Fibroblast of lung (primary cell): ENCODE measurements around the gene ST6GALNAC3.

Experiments used
- CTCF ChIP-seq, 2 donors: IDR thresholded peaks in 1 of 2; conservative IDR thresholded peaks in 1 of 2; 1 replicate in 1 of 2; 2 replicates in 1 of 2; pipeline ENCODE4 v1.5.1; 2011 to 2012; ENCODE audit warnings: low read length in 2 of 2, control low read depth in 1 of 2, inconsistent platforms in 1 of 2, low read depth in 1 of 2, mild to moderate bottlenecking in 1 of 2
- EZH2 ChIP-seq: IDR thresholded peaks from 2 replicates; pipeline ENCODE4 v1.5.1; 2012; ENCODE audit warnings: low read length, control low read depth, mild to moderate bottlenecking; ENCODE audit errors: missing control alignments

GRCh38 chr1:76593141-76593540, 518.6 kb downstream of the ST6GALNAC3 start:
- TF ChIP-seq CTCF (conservative IDR thresholded peaks at IDR 0.05 in 1 of 2, IDR thresholded peaks at IDR 0.05 in 1 of 2; ENCODE audit: low read depth in 1 of 2, low read length in 2 of 2) (no peak), EZH2 (no peak)
